GM19438 (cell line): ENCODE data around the gene IREB2.
"Not testable (repeated sequence)": the region's sequence is repeated elsewhere in the genome, so short reads cannot be mapped to it uniquely, and the experiment has no call there.

Experiments used
- ATAC-seq: cut with Tn5 transposase; IDR thresholded peaks from one replicate; pipeline ENCODE4 v1.9.1; 2021; ENCODE audit warnings: low read depth; ENCODE audit not compliant: unreplicated experiment

The IREB2 gene

DNA sequence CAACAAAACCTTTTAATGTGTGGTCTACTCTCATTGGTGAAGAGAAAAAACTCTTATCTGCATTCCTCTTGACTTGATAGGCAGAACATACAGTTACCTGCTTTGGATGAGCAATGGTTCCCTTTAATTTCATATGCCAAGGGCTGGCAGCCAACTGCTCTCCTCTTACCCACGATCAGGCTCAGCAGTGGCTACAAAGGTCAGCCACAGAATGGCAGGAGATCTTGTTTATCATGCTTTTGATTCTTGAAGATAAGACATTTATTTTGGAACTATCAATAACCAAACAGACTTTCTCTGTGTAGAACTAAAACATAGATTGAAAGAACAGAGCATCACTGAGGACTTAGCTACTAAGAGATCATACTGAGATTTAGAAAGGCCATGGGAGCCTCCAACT, 6.1 kb upstream of the IREB2 start:
- no peak for ATAC-seq

DNA sequence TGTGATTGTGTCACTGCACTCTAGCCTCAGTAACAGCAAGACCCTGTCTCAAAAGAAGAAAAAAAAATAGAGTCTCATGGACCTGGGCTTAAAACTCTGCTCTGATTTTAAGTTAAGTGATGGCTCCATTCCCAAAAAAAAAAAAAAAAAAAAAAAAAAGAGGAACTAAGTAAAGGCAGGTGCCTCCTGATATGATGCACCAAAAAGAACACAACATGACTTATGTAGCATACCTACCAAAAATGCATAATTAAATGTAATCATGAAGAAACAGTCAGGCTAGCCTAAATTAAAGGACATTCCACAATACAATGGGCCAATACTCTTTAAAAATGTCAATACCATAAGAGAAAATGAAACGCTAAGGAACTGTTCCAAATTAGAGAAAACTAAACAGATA, 5.4 kb upstream of the IREB2 start:
- ATAC-seq: no peak

DNA sequence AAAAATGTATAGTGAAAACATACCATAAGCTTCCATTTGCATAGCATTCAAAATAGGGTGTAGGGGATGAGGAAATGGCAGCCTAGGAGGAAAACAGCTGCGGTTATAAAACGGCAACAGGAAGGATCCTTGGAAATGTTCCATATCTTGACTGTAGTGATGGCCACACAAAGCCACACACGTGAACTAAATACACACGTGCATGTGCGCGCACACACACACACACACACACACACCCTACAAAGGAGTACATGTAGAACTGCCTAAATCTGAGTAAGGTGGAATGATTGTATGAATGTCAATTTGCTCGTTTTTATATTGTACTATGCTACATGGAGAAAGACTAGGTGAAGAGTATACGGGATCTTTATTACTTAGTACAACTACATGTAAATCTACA, 3.9 kb upstream of the IREB2 start:
- no peak for ATAC-seq

GRCh38 chr15:78434711-78435110, 3.3 kb upstream of the IREB2 start:
- ATAC-seq: not testable (repeated sequence)

DNA sequence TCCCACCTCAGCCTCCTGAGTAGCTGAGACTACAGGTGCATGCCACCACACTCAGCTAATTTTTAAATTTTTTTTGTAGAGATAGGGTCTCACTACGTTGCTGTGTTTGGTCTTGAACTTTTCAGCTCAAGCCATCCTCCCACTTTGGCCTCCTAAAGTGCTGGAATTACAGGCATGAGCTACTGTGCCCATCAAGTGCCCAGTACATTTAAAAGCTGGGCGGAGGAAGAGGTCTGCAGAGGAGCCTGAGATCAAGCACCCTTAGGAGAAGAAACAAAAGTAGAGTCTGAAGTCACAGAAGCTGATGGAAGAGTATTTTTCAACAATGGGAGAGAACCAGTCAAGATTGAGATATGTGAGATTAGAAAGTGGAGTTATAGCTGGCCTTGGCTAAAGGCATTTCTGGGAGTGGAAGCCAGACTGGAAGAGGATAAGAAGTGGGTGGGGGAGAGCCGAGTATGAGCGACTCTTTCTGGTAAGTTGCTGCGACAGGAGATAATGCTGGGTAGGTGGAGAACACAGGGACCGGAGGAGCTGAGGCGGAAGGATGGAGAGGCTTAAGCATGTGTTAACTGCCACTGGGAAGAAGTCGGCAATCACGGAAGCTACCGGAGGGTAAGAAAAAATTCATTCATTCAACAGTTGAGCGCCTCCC, 782 bp upstream of the IREB2 start:
- peak; percentile 1 for ATAC-seq

DNA sequence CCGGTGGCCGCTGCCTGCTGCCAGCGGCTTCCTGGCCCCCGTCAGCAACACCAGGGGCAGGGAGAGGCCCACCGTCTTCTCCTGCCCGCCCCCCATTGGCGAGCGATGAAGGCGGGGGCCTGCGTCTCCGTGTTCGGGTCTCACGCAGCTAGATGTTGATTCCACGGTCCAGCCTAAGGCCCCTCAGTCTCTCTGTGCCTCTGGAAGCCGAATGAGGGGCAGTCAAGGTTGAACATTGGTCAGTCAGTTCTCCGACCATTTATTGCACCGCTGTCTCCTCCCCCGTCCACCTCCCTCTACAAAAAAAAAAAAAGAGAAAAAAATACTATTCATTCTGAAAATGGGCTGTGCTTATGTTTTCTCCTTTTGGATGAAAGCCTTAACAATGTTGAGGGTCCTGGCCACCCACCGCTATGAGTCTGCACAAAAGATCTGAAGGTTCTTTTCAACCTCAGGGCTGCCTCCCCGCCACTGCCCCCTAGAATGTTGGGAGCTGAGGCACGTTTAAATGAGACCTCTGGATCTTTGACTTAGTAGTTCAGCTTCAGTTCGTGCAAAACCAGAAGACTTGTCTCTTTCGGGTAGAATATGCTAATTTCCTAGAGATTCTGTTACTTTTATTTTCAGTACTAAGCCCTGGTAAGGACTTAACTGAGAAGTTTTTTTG, 736 bp downstream of the IREB2 start:
- ATAC-seq: no peak

DNA sequence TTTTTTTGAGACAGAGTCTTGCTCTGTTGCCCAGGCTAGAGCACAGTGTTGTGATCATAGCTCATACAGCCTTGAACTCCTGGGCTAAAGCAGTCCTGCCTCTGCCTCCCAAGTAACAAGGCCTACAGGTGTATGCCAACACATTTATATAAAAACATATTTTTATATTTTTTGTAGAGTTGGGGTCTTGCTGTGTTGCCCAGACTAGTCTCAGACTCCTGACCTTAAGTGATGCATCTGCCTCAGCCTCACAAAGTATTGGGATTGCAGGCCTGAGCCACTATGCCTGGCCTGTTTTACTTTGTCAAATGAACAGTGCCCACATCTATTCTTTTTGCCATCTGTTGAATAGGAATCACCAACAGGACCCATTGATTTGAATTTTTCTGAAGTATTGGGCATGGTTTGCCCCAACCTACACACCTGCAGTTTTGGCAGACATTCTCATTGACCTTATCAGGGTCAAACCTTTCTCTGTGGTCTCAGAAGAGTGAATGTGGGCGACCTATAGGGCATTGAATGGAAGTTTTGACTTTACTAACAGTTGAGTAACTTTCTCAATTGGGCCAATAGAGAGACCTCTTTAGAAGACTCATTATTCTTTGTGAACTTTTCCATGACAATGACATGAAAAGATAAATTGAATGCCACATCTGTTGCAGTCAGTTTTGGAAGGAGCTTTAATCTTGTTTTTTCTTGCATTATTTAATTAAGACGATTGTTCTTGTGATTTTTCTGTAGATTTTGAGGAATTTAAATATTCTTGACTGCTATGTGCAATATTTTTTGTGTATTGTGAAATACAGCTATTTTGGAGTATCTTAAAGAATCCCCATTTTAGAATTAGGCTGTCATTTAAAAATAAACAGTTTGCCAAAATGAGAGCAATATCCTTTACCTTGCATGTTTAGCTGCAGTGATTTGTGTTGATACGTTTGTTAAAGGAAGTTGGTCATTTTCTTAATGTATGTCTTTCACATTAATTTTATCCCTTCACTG, 2.7 kb downstream of the IREB2 start:
- ATAC-seq: no peak

DNA sequence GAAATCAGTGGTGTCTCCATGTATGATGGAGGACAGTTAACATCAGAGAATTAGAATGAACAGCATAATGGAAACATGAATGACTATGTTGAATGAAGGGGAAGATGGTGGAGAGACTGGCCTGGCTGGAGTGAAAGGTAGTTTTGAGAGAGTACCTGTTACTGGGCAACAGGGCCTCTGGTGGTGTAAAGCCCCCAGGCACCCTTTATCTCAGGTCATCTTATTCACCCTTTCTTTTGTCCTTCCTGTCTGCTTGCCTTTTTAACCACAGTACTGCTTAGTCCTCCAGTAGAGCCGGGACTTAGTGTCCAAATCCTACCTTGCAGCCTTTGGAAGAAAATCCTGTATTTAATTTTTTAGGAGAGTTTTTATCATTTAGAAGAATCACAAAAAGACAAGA, 6.2 kb downstream of the IREB2 start:
- no peak for ATAC-seq

DNA sequence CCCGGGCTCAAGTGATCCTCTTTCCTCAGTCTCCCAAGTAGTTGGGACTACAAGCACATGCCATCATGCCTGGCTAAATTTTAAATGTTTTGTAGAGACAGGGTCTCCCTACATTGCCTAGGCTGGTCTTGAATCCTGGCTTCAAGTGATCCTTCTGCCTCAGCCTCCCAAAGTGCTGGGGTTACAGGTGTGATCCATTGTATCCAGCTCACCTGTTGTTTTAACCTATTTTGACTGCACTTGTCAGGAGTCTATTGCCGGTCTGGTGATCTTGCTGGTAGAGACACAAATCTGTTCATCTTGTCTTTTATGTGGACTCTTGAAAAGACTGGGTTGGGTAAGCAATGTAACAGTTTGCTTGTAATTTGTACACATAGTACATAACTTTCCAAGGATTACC, 7.9 kb downstream of the IREB2 start:
- no peak for ATAC-seq

GRCh38 chr15:78446551-78446950, 8.5 kb downstream of the IREB2 start:
- ATAC-seq: no peak

DNA sequence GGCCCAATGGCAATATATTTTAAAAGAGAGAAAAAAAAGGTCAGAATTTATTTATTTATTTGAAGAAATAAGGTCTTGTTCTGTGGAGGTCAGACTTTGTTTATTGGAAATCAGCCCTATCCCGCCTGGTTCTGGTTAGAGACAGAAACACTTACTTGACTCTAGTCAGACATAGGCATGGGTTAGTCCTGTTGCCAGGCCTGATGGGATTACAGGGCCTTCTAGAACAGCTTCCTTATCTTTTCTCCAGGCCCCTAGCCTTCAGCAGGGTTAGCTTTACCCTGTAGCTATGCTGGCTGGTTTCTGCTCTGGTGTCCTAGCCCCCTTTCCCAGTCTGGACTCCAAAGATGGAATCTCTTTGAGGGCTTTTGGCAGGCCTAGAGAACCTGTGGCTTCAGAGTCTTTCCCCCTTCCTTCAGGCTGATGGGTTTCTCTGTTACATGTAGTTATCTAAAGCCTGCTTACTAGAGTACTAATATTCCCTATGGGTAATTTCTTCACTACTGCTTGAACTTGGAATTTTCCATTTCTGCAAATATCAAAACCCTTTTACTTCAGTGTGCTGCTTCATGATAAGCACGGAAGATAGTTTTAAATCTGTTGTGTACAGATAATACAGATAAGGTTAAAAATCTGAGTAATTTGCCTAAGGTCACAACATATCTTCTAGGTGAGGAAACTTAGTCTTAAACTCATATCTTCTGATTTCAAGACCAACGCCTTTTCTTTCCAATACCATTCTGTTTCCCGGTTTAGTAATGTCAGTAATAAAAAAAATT, 10.6 kb downstream of the IREB2 start:
- ATAC-seq: no peak

DNA sequence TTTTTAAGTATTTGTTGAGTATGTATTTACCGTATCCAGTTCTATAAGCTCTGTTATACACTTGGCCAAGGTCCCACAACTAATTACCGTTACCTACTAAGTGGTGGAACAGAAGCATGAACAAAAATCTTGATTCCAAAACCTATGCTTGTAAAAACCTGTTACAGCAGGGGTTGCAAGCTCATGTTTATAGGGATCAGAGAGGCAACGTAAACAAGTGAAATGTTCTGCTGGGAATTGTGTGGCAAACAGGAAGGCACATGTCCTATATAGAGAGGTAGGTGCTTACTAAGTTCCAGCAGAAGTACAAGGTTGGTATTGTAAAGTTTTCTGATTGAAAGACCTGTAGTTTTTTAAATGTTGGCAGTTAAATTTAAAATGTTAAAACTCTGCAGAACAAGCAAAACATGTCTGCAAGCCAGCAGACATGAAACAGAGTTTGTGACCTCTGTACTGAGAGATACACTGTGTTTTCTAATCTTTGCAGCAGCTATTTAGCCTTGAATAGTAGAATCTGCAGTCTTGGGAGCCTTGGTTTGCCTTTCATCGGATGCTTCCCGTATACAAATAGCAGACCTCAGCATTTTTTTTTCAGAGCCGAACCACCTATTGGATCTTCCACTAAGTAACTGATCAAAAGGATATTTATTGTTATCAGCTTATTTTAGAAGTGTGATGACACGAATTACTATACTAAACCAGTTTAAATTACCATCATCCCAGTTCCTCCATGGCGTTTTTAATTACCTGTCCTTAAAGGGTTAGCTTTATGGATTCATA, 11.4 kb downstream of the IREB2 start:
- no peak for ATAC-seq

DNA sequence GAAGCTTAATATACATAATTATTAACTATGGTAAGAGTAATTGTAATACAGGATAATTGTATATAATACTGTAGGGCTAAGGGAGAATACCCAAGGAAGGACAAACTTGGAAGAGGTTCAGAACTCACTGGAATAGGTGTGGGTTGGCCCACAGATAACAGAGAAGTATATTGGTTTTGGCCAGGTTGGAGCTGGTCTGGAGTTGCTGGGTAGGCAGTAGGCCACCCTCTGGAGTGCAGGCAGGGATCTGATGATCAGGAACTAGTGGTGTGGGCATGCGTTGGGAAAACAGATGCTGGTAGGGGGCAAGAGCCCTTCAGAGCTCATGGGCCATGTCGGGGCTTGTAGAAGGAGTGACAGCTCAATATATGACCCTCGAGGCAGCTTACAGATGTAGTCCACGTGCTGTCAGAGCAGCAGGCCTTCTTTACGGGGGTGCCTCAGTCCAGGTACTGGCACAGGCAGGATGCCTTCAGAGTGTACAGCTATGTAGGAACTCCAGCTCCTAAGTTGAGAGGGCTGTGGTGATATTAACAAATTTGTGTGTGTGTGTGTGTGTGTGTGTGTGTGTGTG, 12.4 kb downstream of the IREB2 start:
- ATAC-seq: no peak

- ATAC-seq: no peak
Observed at GRCh38 chr15:78452485-78452884, 14.5 kb downstream of the IREB2 start.

GRCh38 chr15:78453447-78453846, 15.4 kb downstream of the IREB2 start:
- ATAC-seq: no peak

DNA sequence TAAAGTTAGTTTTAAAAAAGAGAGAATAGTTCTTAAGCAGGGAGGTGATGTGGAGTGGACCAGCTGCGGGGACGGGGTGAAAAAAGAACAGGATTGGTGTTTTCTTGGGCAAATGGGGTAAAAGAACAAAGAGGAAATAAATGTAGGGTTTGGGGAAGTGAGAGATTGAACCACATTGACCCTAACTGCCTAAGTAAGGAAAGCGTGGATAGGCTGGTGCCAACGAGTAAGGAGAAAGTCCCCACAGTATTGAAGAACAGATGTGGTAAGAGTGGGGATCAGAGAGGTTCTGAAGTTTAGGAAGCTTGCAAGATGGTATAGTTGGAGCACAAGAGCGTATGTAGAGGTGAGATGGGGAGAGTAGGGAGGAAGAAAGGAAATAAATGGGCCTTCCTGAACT, 17.0 kb downstream of the IREB2 start:
- no peak for ATAC-seq

GRCh38 chr15:78455749-78456148, 17.7 kb downstream of the IREB2 start:
- no peak for ATAC-seq

GRCh38 chr15:78456426-78456825, 18.4 kb downstream of the IREB2 start:
- no peak for ATAC-seq

DNA sequence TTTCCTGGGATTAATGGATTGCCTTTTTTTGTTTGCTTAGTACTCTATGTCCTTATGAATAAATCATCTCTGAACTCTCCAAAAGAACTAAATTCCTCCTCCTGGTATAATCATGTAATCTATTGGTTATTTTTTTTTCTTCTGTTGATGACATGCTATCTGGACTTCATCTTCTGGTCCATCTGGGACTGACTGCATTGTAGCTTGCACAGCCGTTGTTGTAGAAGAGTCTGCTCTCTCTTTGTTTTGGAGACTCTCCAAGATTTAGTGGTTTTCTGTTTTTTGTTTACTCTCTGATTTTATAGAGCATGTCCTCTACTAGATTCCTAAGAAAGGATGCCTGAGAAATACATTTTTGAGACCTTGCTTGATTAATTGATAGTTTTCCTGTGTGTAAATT, 19.1 kb downstream of the IREB2 start:
- no peak for ATAC-seq

GRCh38 chr15:78460737-78461136, 22.7 kb downstream of the IREB2 start:
- no peak for ATAC-seq
